Stomach (tissue), 9 donors: ENCODE measurements around the gene NUBPL. TPM values are rescaled to one million over a fixed set of nuclear protein-coding genes. Genes with fewer than 3 reads are reported as not detected.

Source experiments
- DNase-seq, 2 donors: peaks; one replicate each; pipeline versions ENCODE4 v3.0.0 to v3.0.0-alpha.2; 2013 to 2019
- H3K27ac ChIP-seq, 5 donors: fragments of 200-600 bp in 4 of 5; sonication (generic) in 4 of 5; one replicate each; pipeline ENCODE4 v1.5.1; 2013 to 2019; ENCODE audit warnings: mild to moderate bottlenecking in 1 of 5, moderate library complexity in 1 of 5
- H3K27me3 ChIP-seq, 3 donors: fragments of 200-600 bp; sonication (generic); one replicate each; pipeline ENCODE4 v1.5.1; 2017 to 2019; ENCODE audit warnings: mixed run types in 1 of 3
- H3K36me3 ChIP-seq, 4 donors: fragments of 200-600 bp; sonication (generic); 1 replicate in 3 of 4; 2 replicates in 1 of 4; pipeline ENCODE4 v1.5.1; 2016 to 2019
- H3K4me1 ChIP-seq, 4 donors: fragments of 200-600 bp; sonication (generic); one replicate each; pipeline ENCODE4 v1.5.1; 2016 to 2019
- H3K4me3 ChIP-seq, 4 donors: fragments of 200-600 bp; sonication (generic) in 3 of 4; one replicate each; pipeline ENCODE4 v1.5.1; 2016 to 2019; ENCODE audit warnings: mild to moderate bottlenecking in 1 of 4
- H3K9me3 ChIP-seq, 4 donors: fragments of 200-600 bp; sonication (generic); one replicate each; pipeline ENCODE4 v1.5.1; 2016 to 2019
- CTCF ChIP-seq, 7 experiments: fragments of 450-650 bp in 4 of 7; fragments of 200-600 bp in 3 of 7; sonication (generic) in 3 of 7; IDR thresholded peaks; one replicate each; pipeline ENCODE4 v1.5.1; 2016 to 2019; ENCODE audit warnings: antibody characterized with exemption in 7 of 7, control low read depth in 2 of 7, mild to moderate bottlenecking in 1 of 7
- EP300 ChIP-seq: sonication (generic); formaldehyde crosslinking; IDR thresholded peaks from one replicate; pipeline ENCODE4 v1.6.1; 2017; ENCODE audit warnings: antibody characterized with exemption
- POLR2A ChIP-seq, 4 donors: fragments of 450-650 bp; IDR thresholded peaks; one replicate each; pipeline ENCODE4 v1.6.1; 2016; ENCODE audit warnings: antibody characterized with exemption in 4 of 4, control low read depth in 2 of 4, mild to moderate bottlenecking in 1 of 4, moderate library complexity in 1 of 4
- POLR2AphosphoS5 ChIP-seq, 3 donors: sonication (generic); formaldehyde crosslinking; IDR thresholded peaks; one replicate each; pipeline ENCODE4 v1.6.1; 2016; ENCODE audit warnings: antibody characterized with exemption in 3 of 3
- WGBS, 5 donors: extraction: QIAGEN DNeasy Blood & Tissue Kit in 3 of 5; methylation state at CpG; one replicate each; pipeline versions ENCODE4 v1.1.5 to v1.1.7; 2013 to 2018; 5-methylcytosine and 5-hydroxymethylcytosine counted together
- intact Hi-C: fragments of 100-400 bp; cut with DNase I; formaldehyde crosslinking; loops from one replicate; pipeline ENCODE4 v1.15.1; 2023; ENCODE audit warnings: low total_unique reads
- polyA plus RNA-seq, 3 donors: library from polyadenylated mRNA; stranded (reverse); fragments of 200-250 nt; gene quantifications; one replicate each; pipeline ENCODE4 v1.2.3, GENCODE V29; 2013
- total RNA-seq, 5 donors: library from RNA; depleted of rRNA; stranded (reverse); fragments of >200 nt; gene quantifications; one replicate each; pipeline versions ENCODE4 v1.1.0 to v1.2.3, GENCODE V29; 2014 to 2016
- donor health status: healthy with polysubstance abuse.
- donor health status: Bipolar disorder and iron deficiency.
- donor health status: healthy.

NUBPL gene
- total and polyA plus RNA-seq, 8 donors, result 0.58 to 25.7 (median 5.0) TPM

GRCh38 chr14:31819281-31819680 lies 258.1 kb downstream of the NUBPL start:
- no peak for DNase-seq
- Histone ChIP-seq H3K27me3 (no peaks in the 10 kb centered on the region), H3K27ac (no peak overlapping the region), H3K4me1 (no peaks in the 10 kb centered on the region), H3K36me3 (peaks cover 0 to 6% (median 0%) of the 10 kb centered on the region in 4 donors), H3K9me3 (peaks cover 0 to 8% (median 0%) of the 10 kb centered on the region in 4 donors), H3K4me3 (no peak overlapping the region)
- intact Hi-C loops, result no loop called here
- TF ChIP-seq CTCF (IDR thresholded peaks at IDR 0.05), result no peak

- intact Hi-C loops, result no loop called here
- H3K36me3 ChIP-seq, result peaks cover 0 to 6% (median 0%) of the 10 kb centered on the region in 4 donors
- H3K27ac ChIP-seq, result no peak overlapping the region
- no peaks in the 10 kb centered on the region for H3K9me3 ChIP-seq
- H3K4me3 ChIP-seq, result no peak overlapping the region
- peaks cover 0 to 4% (median 0%) of the 10 kb centered on the region in 4 donors for H3K4me1 ChIP-seq
- no peaks in the 10 kb centered on the region for H3K27me3 ChIP-seq
- DNase-seq, result no peak
- TF ChIP-seq POLR2A (IDR thresholded peaks at IDR 0.05) (no peak), EP300 (no peak), CTCF (IDR thresholded peaks at IDR 0.05) (no peak), POLR2AphosphoS5 (IDR thresholded peaks at IDR 0.05) (no peak)
Measured at GRCh38 chr14:31825459-31825858, 264.3 kb downstream of the NUBPL start.

- H3K27me3 ChIP-seq, result no peaks in the 10 kb centered on the region
- H3K9me3 ChIP-seq, result no peaks in the 10 kb centered on the region
- intact Hi-C loops, result no loop called here
- H3K4me3 ChIP-seq, result no peak overlapping the region
- peaks cover 0 to 4% (median 0%) of the 10 kb centered on the region in 4 donors for H3K4me1 ChIP-seq
- no peak overlapping the region for H3K27ac ChIP-seq
- peaks cover 0 to 6% (median 0%) of the 10 kb centered on the region in 4 donors for H3K36me3 ChIP-seq
- TF ChIP-seq EP300, result no peak
- TF ChIP-seq POLR2AphosphoS5 (IDR thresholded peaks at IDR 0.05), result no peak
- TF ChIP-seq POLR2A (IDR thresholded peaks at IDR 0.05), result no peak
- no peak for TF ChIP-seq CTCF (IDR thresholded peaks at IDR 0.05)
- no peak for DNase-seq
Measured at GRCh38 chr14:31827325-31827724, 266.1 kb downstream of the NUBPL start.

GRCh38 chr14:31828946-31829868 lies 268.0 kb downstream of the NUBPL start:
- Histone ChIP-seq H3K27me3 (no peaks in the 10 kb centered on the region), H3K27ac (no peak overlapping the region), H3K36me3 (peaks cover 0 to 6% (median 0%) of the 10 kb centered on the region in 4 donors), H3K9me3 (no peaks in the 10 kb centered on the region), H3K4me3 (no peak overlapping the region), H3K4me1 (peaks cover 0 to 4% (median 0%) of the 10 kb centered on the region in 4 donors)
- peak in 1 of 2 donors; percentile 84 for DNase-seq
- intact Hi-C loops, result no loop called here
- no peak for TF ChIP-seq CTCF (IDR thresholded peaks at IDR 0.05)
- TF ChIP-seq POLR2A (IDR thresholded peaks at IDR 0.05), result no peak
- no peak for TF ChIP-seq EP300
- no peak for TF ChIP-seq POLR2AphosphoS5 (IDR thresholded peaks at IDR 0.05)
- WGBS, 5 donors, result 69 to 83% (median 78%) methylated on average over 3 of the region's 3 CpGs
